DND-41 (cell line): ENCODE measurements around the gene MAP6.

Experiments used
- ATAC-seq: fragments of 200-7000 bp; cut with Tn5 transposase; 3 replicates; pipeline ENCODE4 v1.9.1; 2021; ENCODE audit warnings: low read depth; ENCODE audit not compliant: insufficient read depth
- DNase-seq: peaks from one replicate; pipeline ENCODE4 v3.0.0-alpha.2; 2020
- H2AFZ ChIP-seq: 2 replicates; pipeline ENCODE4 v1.6.0; 2012; ENCODE audit warnings: low read depth, low read length
- H3K27ac ChIP-seq: 2 replicates; pipeline ENCODE4 v1.5.1; 2012; ENCODE audit warnings: low read length, inconsistent platforms
- H3K27me3 ChIP-seq: fragments of 200-600 bp; sonication (generic); 2 replicates; pipeline ENCODE4 v1.6.0; 2012; ENCODE audit warnings: low read length, mild to moderate bottlenecking, inconsistent platforms; ENCODE audit not compliant: insufficient read depth, poor library complexity
- H3K36me3 ChIP-seq: 2 replicates; pipeline ENCODE4 v1.5.1; 2012; ENCODE audit warnings: low read length, inconsistent platforms; ENCODE audit not compliant: insufficient read depth
- H3K4me1 ChIP-seq: 2 replicates; pipeline ENCODE4 v1.5.1; 2012; ENCODE audit warnings: mild to moderate bottlenecking, low read length; ENCODE audit not compliant: insufficient read depth
- H3K4me2 ChIP-seq: 2 replicates; pipeline ENCODE4 v1.6.0; 2012; ENCODE audit warnings: mild to moderate bottlenecking, moderate library complexity, low read length, inconsistent platforms; ENCODE audit not compliant: insufficient read depth
- H3K4me3 ChIP-seq, 2 experiments: fragments of 200-600 bp in 1 of 2; shearing (Covaris generic) in 1 of 2; 2 replicates each; pipeline ENCODE4 v1.5.1; 2012 to 2016; ENCODE audit warnings: inconsistent platforms in 2 of 2, low read length in 2 of 2, mild to moderate bottlenecking in 2 of 2, low read depth in 1 of 2, moderate library complexity in 1 of 2
- H3K79me2 ChIP-seq: 2 replicates; pipeline ENCODE4 v1.6.0; 2012; ENCODE audit warnings: low read length, inconsistent platforms; ENCODE audit not compliant: insufficient read depth
- H3K9ac ChIP-seq: 2 replicates; pipeline ENCODE4 v1.6.0; 2012; ENCODE audit warnings: low read depth, mild to moderate bottlenecking, inconsistent platforms, low read length, moderate library complexity
- H3K9me3 ChIP-seq: 2 replicates; pipeline ENCODE4 v1.5.1; 2012; ENCODE audit warnings: low read length, moderate library complexity, mild to moderate bottlenecking, inconsistent platforms; ENCODE audit not compliant: insufficient read depth, severe bottlenecking
- H4K20me1 ChIP-seq: 2 replicates; pipeline ENCODE4 v1.6.0; 2012; ENCODE audit warnings: low read length; ENCODE audit not compliant: insufficient read depth
- CTCF ChIP-seq: IDR thresholded peaks from 2 replicates; pipeline ENCODE4 v1.5.1; 2012; ENCODE audit warnings: borderline replicate concordance, low read length, moderate library complexity, mild to moderate bottlenecking; ENCODE audit not compliant: poor library complexity, severe bottlenecking; ENCODE audit errors: extremely low read depth
- EZH2 ChIP-seq: IDR thresholded peaks from 3 replicates; pipeline ENCODE4 v1.6.1; 2012; ENCODE audit warnings: borderline replicate concordance, low read depth, mild to moderate bottlenecking, moderate library complexity, low read length, inconsistent platforms; ENCODE audit not compliant: severe bottlenecking

MAP6 gene

GRCh38 chr11:75555079-75555811, 113.6 kb downstream of the MAP6 start:
- H3K27me3 ChIP-seq, result peaks cover 8% of the 10 kb centered on the region

GRCh38 chr11:75554258-75555022, 114.4 kb downstream of the MAP6 start:
- Histone ChIP-seq H3K27ac (no peak overlapping the region), H3K36me3 (no peaks in the 10 kb centered on the region), H3K9ac (no peak overlapping the region), H4K20me1 (no peaks in the 10 kb centered on the region), H3K4me1 (no peaks in the 10 kb centered on the region), H3K79me2 (no peaks in the 10 kb centered on the region), H3K27me3 (peaks cover 8% of the 10 kb centered on the region), H2AFZ (no peak overlapping the region), H3K9me3 (no peaks in the 10 kb centered on the region), H3K4me2 (no peak overlapping the region), H3K4me3 (no peak overlapping the region)
- TF ChIP-seq CTCF, result no peak
- no peak for TF ChIP-seq EZH2
- ATAC-seq, result peak; percentile 21; the same call in 1 of the 3 replicates
- DNase-seq, result peak; percentile 20

More at GRCh38 chr11:75555079-75555811, 113.6 kb downstream of the MAP6 start:
- no peaks in the 10 kb centered on the region for H4K20me1 ChIP-seq
- no peak overlapping the region for H2AFZ ChIP-seq
- no peak overlapping the region for H3K4me2 ChIP-seq
- H3K9me3 ChIP-seq, result no peaks in the 10 kb centered on the region
- no peak overlapping the region for H3K27ac ChIP-seq
- no peak for TF ChIP-seq EZH2
- TF ChIP-seq CTCF, result no peak
- no peaks in the 10 kb centered on the region for H3K36me3 ChIP-seq
- no peaks in the 10 kb centered on the region for H3K79me2 ChIP-seq
- no peak for DNase-seq
- no peak overlapping the region for H3K9ac ChIP-seq
- no peak overlapping the region for H3K4me3 ChIP-seq
- no peak for ATAC-seq
- H3K4me1 ChIP-seq, result no peaks in the 10 kb centered on the region

GRCh38 chr11:75553889-75554257, 115.0 kb downstream of the MAP6 start:
- H3K4me2 ChIP-seq, result no peak overlapping the region
- no peaks in the 10 kb centered on the region for H3K4me1 ChIP-seq
- H4K20me1 ChIP-seq, result no peaks in the 10 kb centered on the region
- DNase-seq (no peak), ATAC-seq (no peak)
- no peak for TF ChIP-seq EZH2
- no peak for TF ChIP-seq CTCF
- H3K9me3 ChIP-seq, result peaks cover 5% of the 10 kb centered on the region
- no peak overlapping the region for H3K9ac ChIP-seq
- H3K27me3 ChIP-seq, result peaks cover 8% of the 10 kb centered on the region
- H3K4me3 ChIP-seq, result no peak overlapping the region
- H3K79me2 ChIP-seq, result no peaks in the 10 kb centered on the region
- H3K27ac ChIP-seq, result no peak overlapping the region
- H3K36me3 ChIP-seq, result no peaks in the 10 kb centered on the region
- no peak overlapping the region for H2AFZ ChIP-seq
